OCI-LY1 (cell line): ENCODE measurements around the gene AIFM1.
A peak's percentile ranks its signal among the peaks of the same experiment; 100 is the strongest.

Experiments
- H2AFZ ChIP-seq: fragments of 200-600 bp; sonication (generic), shearing (Covaris generic); 2 replicates; pipeline ENCODE4 v1.6.0; 2014; ENCODE audit warnings: antibody characterized with exemption, mild to moderate bottlenecking, low read length
- H3F3A ChIP-seq: fragments of 200-600 bp; sonication (generic), shearing (Covaris generic); 2 replicates; pipeline ENCODE4 v1.6.0; 2014; ENCODE audit warnings: mild to moderate bottlenecking, antibody characterized with exemption, low read length, moderate library complexity; ENCODE audit not compliant: insufficient read depth
- H3K27ac ChIP-seq: fragments of 200-600 bp; sonication (generic); 2 replicates; pipeline ENCODE4 v1.5.1; 2014; ENCODE audit warnings: low read length, mixed run types, mild to moderate bottlenecking, low read depth; ENCODE audit not compliant: poor library complexity, severe bottlenecking
- H3K27me3 ChIP-seq: fragments of 200-600 bp; sonication (generic); 2 replicates; pipeline ENCODE4 v1.6.0; 2014; ENCODE audit warnings: antibody characterized with exemption, mild to moderate bottlenecking, low read length, moderate library complexity; ENCODE audit not compliant: insufficient read depth
- H3K36me3 ChIP-seq: fragments of 200-600 bp; sonication (generic); 2 replicates; pipeline ENCODE4 v1.6.1; 2014; ENCODE audit warnings: mild to moderate bottlenecking, antibody characterized with exemption, low read length, moderate library complexity, mixed read lengths; ENCODE audit not compliant: insufficient read depth
- H3K4me1 ChIP-seq: fragments of 200-600 bp; sonication (generic); 2 replicates; pipeline ENCODE4 v1.5.1; 2014; ENCODE audit warnings: mild to moderate bottlenecking, low read length, moderate library complexity; ENCODE audit not compliant: insufficient read depth, severe bottlenecking
- H3K4me2 ChIP-seq: fragments of 200-600 bp; sonication (generic), shearing (Covaris generic); 2 replicates; pipeline ENCODE4 v1.6.1; 2014; ENCODE audit warnings: low read length
- H3K4me3 ChIP-seq: fragments of 200-600 bp; sonication (generic); 2 replicates; pipeline ENCODE4 v1.5.1; 2014; ENCODE audit warnings: low read length, low read depth, mild to moderate bottlenecking, mixed read lengths; ENCODE audit not compliant: poor library complexity, severe bottlenecking
- H3K79me2 ChIP-seq: fragments of 200-600 bp; shearing (Covaris generic); 2 replicates; pipeline ENCODE4 v1.6.1; 2016; ENCODE audit warnings: mixed run types, low read length, mixed read lengths; ENCODE audit not compliant: insufficient read depth
- H3K9ac ChIP-seq: fragments of 200-600 bp; sonication (generic), shearing (Covaris generic); 2 replicates; pipeline ENCODE4 v1.6.1; 2014; ENCODE audit warnings: mild to moderate bottlenecking, low read length, mixed read lengths
- H3K9me2 ChIP-seq: fragments of 200-600 bp; sonication (generic), shearing (Covaris generic); 2 replicates; pipeline ENCODE4 v1.6.1; 2014; ENCODE audit warnings: low read depth, mild to moderate bottlenecking, low read length, mixed read lengths
- H3K9me3 ChIP-seq: fragments of 200-600 bp; shearing (Covaris generic); 2 replicates; pipeline ENCODE4 v1.6.1; 2014; ENCODE audit warnings: low read length, mixed read lengths
- H4K20me1 ChIP-seq: fragments of 200-600 bp; sonication (generic), shearing (Covaris generic); 2 replicates; pipeline ENCODE4 v1.6.0; 2016; ENCODE audit warnings: mild to moderate bottlenecking, low read length; ENCODE audit not compliant: insufficient read depth
- EZH2 ChIP-seq: fragments of 200-600 bp; sonication (generic), shearing (Covaris generic); IDR thresholded peaks from 2 replicates; pipeline ENCODE4 v1.8.0; 2017; ENCODE audit warnings: borderline replicate concordance, mixed run types, mild to moderate bottlenecking, antibody characterized with exemption, low read length, moderate library complexity, mixed read lengths
- TF ChIP-seq, protein P1 (sequence below): fragments of 200-600 bp; sonication (generic), shearing (Covaris generic); IDR thresholded peaks from 2 replicates; pipeline ENCODE4 v1.5.1; 2017; ENCODE audit warnings: mild to moderate bottlenecking, antibody characterized with exemption, low read length, moderate library complexity, mixed read lengths

The AIFM1 gene

GRCh38 chrX:130172127-130172845 is 6.6 kb upstream of the AIFM1 start:
- TF ChIP-seq, protein P1, sequence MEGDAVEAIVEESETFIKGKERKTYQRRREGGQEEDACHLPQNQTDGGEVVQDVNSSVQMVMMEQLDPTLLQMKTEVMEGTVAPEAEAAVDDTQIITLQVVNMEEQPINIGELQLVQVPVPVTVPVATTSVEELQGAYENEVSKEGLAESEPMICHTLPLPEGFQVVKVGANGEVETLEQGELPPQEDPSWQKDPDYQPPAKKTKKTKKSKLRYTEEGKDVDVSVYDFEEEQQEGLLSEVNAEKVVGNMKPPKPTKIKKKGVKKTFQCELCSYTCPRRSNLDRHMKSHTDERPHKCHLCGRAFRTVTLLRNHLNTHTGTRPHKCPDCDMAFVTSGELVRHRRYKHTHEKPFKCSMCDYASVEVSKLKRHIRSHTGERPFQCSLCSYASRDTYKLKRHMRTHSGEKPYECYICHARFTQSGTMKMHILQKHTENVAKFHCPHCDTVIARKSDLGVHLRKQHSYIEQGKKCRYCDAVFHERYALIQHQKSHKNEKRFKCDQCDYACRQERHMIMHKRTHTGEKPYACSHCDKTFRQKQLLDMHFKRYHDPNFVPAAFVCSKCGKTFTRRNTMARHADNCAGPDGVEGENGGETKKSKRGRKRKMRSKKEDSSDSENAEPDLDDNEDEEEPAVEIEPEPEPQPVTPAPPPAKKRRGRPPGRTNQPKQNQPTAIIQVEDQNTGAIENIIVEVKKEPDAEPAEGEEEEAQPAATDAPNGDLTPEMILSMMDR, result no peak; the same call in 1 of the 2 replicates
- no peak for TF ChIP-seq EZH2
- H3K9me2 ChIP-seq, result no peaks in the 10 kb centered on the region
- H3K27me3 ChIP-seq, result no peaks in the 10 kb centered on the region
- peaks cover 50% of the 10 kb centered on the region for H3K4me1 ChIP-seq
- no peaks in the 10 kb centered on the region; the same call in none of the 2 replicates for H3K79me2 ChIP-seq
- H3K9me3 ChIP-seq, result no peaks in the 10 kb centered on the region
- H3K4me2 ChIP-seq, result peak overlapping the region; percentile 79
- peak overlapping the region; percentile 91 for H3K4me3 ChIP-seq
- H3K27ac ChIP-seq, result peak overlapping the region; percentile 88
- H3K9ac ChIP-seq, result peak overlapping the region; percentile 91
- H3K36me3 ChIP-seq, result no peaks in the 10 kb centered on the region
- H4K20me1 ChIP-seq, result no peaks in the 10 kb centered on the region
- no peak overlapping the region for H2AFZ ChIP-seq
- H3F3A ChIP-seq, result no peaks in the 10 kb centered on the region

DNA sequence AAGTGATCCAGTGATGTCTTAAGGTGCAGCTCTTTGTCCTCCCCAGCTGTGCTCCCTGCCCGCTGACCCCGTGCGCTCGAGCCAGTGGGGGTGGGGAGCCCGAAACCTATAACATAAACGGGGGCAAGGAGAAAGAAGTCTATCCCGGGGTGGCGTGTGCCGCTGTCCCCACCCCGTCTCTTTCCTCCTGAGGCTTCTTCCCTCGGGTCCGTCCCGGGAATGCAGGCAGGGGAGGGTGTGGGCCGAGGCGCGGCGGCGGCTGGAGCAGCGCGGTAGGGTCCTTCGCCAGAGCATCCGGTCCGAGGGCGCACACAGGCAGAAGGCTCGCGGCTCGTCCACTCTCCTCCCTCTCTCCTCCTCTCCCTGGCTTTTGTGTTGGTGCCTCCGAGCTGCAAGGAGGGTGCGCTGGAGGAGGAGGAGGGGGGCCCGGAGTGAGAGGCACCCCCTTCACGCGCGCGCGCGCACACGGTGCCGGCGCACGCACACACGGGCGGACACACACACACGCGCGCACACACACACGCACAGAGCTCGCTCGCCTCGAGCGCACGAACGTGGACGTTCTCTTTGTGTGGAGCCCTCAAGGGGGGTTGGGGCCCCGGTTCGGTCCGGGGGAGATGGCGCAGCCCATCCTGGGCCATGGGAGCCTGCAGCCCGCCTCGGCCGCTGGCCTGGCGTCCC is 5.9 kb upstream of the AIFM1 start, which contains the start of gene RAB33A:
TSS of gene RAB33A (plus strand) at position 517 of the 681 bp plus-strand sequence. CDS start at position 618, 101 bp downstream.
- no peaks in the 10 kb centered on the region for H3K9me2 ChIP-seq
- peak within 1 kb of the TSS; percentile 91 for H3K9ac ChIP-seq
- TF ChIP-seq, protein P1, result no peak
- no peak for TF ChIP-seq EZH2
- no peaks in the 10 kb centered on the region for H3K36me3 ChIP-seq
- no peaks in the 10 kb centered on the region for H3F3A ChIP-seq
- no peaks in the 10 kb centered on the region for H3K9me3 ChIP-seq
- no peaks in the 10 kb centered on the region for H4K20me1 ChIP-seq
- peak within 1 kb of the TSS; percentile 79 for H3K4me2 ChIP-seq
- no peaks in the 10 kb centered on the region for H3K27me3 ChIP-seq
- H3K4me3 ChIP-seq, result peak within 1 kb of the TSS; percentile 91
- H3K79me2 ChIP-seq, result no peaks in the 10 kb centered on the region; the same call in none of the 2 replicates
- H2AFZ ChIP-seq, result no peak within 1 kb of the TSS
- H3K4me1 ChIP-seq, result peaks cover 52% of the 10 kb centered on the region
- peak within 1 kb of the TSS; percentile 88 for H3K27ac ChIP-seq

DNA sequence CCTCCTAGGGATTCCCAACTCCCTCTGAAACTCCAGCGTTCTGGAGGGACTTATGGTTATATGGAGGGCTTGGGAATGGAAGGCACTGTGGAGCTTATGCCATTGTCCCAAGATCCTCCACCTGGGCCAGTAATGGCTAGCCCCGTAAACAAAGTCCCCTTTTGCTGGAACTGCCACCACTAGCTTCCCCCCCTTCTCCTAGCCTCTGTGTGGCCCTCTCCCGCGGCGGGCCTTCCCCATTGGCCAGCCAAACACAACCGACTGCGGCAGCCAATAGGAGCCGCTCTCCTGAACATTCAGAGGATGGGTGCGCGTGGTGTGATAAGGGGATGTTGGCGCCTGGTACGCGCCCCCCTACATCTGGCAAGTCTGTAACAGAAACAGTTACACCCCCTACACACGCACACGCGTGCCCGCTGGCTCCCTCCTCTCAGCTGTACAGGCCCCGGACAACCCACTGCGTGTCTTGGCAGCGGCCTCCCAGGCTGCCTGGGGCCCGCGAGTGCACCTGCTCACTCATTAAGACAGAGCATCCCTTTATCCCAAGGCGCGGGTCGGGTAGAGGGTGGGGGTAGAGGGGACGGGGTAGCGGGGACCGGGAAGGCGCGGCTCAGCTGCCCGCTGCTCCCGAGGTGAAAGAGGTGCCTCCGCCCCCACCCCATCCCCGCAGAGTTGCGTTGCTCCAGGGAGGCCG is 5.3 kb upstream of the AIFM1 start:
- H4K20me1 ChIP-seq, result no peaks in the 10 kb centered on the region
- H3K9ac ChIP-seq, result peak overlapping the region; percentile 91
- no peaks in the 10 kb centered on the region for H3K9me3 ChIP-seq
- H3K79me2 ChIP-seq, result no peaks in the 10 kb centered on the region; the same call in none of the 2 replicates
- H3K27ac ChIP-seq, result peak overlapping the region; percentile 88
- no peaks in the 10 kb centered on the region for H3K9me2 ChIP-seq
- no peaks in the 10 kb centered on the region for H3K36me3 ChIP-seq
- TF ChIP-seq, protein P1, result no peak
- TF ChIP-seq EZH2, result no peak
- H3F3A ChIP-seq, result no peaks in the 10 kb centered on the region
- peaks cover 46% of the 10 kb centered on the region for H3K4me1 ChIP-seq
- H3K4me2 ChIP-seq, result peak overlapping the region; percentile 79
- H2AFZ ChIP-seq, result no peak overlapping the region
- H3K27me3 ChIP-seq, result no peaks in the 10 kb centered on the region
- peak overlapping the region; percentile 91 for H3K4me3 ChIP-seq
